ENCODE measurements around the gene CD99L2. TPM values are rescaled to one million over a fixed set of nuclear protein-coding genes. Genes with fewer than 3 reads are reported as not detected.
"Not testable (repeated sequence)": the region's sequence is repeated elsewhere in the genome, so short reads cannot be mapped to it uniquely, and the experiment has no call there.

Gene CD99L2
- total RNA-seq, 4 donors from 2014 or later, result 11.9 to 32.2 (median 23.9) TPM

- Histone ChIP-seq H3K9me3 (no peaks in the 10 kb centered on the region), H3K27me3 (no peaks in the 10 kb centered on the region), H3K4me1 (no peaks in the 10 kb centered on the region), H3K27ac (no peak overlapping the region), H3K4me3 (no peak overlapping the region), H3K36me3 (no peaks in the 10 kb centered on the region)
- DNase-seq, result no peak
- TF ChIP-seq POLR2A (IDR thresholded peaks at IDR 0.05), result no peak
- no peak for TF ChIP-seq CTCF (IDR thresholded peaks at IDR 0.05)
Observed at GRCh38 chrX:150828785-150829184, 69.7 kb downstream of the CD99L2 start.

- H3K27me3 ChIP-seq, H3K9me3 ChIP-seq, H3K27ac ChIP-seq, H3K36me3 ChIP-seq, H3K4me1 ChIP-seq, DNase-seq, H3K4me3 ChIP-seq: not testable (repeated sequence)
Observed at GRCh38 chrX:150824352-150824751, 74.1 kb downstream of the CD99L2 start.

- not testable (repeated sequence) for H3K4me3 ChIP-seq, H3K36me3 ChIP-seq, DNase-seq, H3K27ac ChIP-seq, H3K4me1 ChIP-seq, H3K27me3 ChIP-seq, H3K9me3 ChIP-seq
Observed at GRCh38 chrX:150823826-150824225, 74.6 kb downstream of the CD99L2 start.

GRCh38 chrX:150821971-150822370 lies 76.5 kb downstream of the CD99L2 start:
- TF ChIP-seq POLR2A (IDR thresholded peaks at IDR 0.05), result no peak
- TF ChIP-seq CTCF (IDR thresholded peaks at IDR 0.05), result no peak
- no peak for DNase-seq
- Histone ChIP-seq H3K36me3 (no peaks in the 10 kb centered on the region), H3K9me3 (no peaks in the 10 kb centered on the region), H3K27ac (no peak overlapping the region), H3K4me1 (no peaks in the 10 kb centered on the region), H3K27me3 (no peaks in the 10 kb centered on the region), H3K4me3 (no peak overlapping the region)

GRCh38 chrX:150813922-150814321 lies 84.5 kb downstream of the CD99L2 start:
- Histone ChIP-seq H3K36me3 (no peaks in the 10 kb centered on the region), H3K27ac (no peak overlapping the region), H3K27me3 (no peaks in the 10 kb centered on the region), H3K4me3 (no peak overlapping the region), H3K9me3 (no peaks in the 10 kb centered on the region), H3K4me1 (no peaks in the 10 kb centered on the region)
- no peak for TF ChIP-seq POLR2A (IDR thresholded peaks at IDR 0.05)
- DNase-seq, result no peak

- Histone ChIP-seq H3K4me3 (no peak overlapping the region), H3K4me1 (no peaks in the 10 kb centered on the region), H3K27me3 (no peaks in the 10 kb centered on the region), H3K27ac (no peak overlapping the region), H3K36me3 (no peaks in the 10 kb centered on the region), H3K9me3 (no peaks in the 10 kb centered on the region)
- TF ChIP-seq POLR2A (IDR thresholded peaks at IDR 0.05), result no peak
- no peak for TF ChIP-seq CTCF (IDR thresholded peaks at IDR 0.05)
- no peak for DNase-seq
Observed at GRCh38 chrX:150806827-150807226, 91.6 kb downstream of the CD99L2 start.

- Histone ChIP-seq H3K36me3 (no peaks in the 10 kb centered on the region), H3K4me1 (no peaks in the 10 kb centered on the region), H3K27me3 (no peaks in the 10 kb centered on the region), H3K9me3 (no peaks in the 10 kb centered on the region), H3K27ac (no peak overlapping the region), H3K4me3 (no peak overlapping the region)
- TF ChIP-seq CTCF (IDR thresholded peaks at IDR 0.05) (no peak), POLR2A (IDR thresholded peaks at IDR 0.05) (no peak)
- no peak for DNase-seq
Observed at GRCh38 chrX:150805736-150806135, 92.7 kb downstream of the CD99L2 start.
